Activated CD4-positive, alpha-beta T cell treated with anti-CD3 and anti-CD28 coated beads, Interleukin-2, amount 50 U/mL, for 4 hours (primary cell): Measurements from ENCODE around the gene TMEM138.

Experiments used
- DNase-seq, 2 experiments: peaks; one replicate each; pipeline ENCODE4 v3.0.0-alpha.2; 2020

Gene TMEM138

DNA sequence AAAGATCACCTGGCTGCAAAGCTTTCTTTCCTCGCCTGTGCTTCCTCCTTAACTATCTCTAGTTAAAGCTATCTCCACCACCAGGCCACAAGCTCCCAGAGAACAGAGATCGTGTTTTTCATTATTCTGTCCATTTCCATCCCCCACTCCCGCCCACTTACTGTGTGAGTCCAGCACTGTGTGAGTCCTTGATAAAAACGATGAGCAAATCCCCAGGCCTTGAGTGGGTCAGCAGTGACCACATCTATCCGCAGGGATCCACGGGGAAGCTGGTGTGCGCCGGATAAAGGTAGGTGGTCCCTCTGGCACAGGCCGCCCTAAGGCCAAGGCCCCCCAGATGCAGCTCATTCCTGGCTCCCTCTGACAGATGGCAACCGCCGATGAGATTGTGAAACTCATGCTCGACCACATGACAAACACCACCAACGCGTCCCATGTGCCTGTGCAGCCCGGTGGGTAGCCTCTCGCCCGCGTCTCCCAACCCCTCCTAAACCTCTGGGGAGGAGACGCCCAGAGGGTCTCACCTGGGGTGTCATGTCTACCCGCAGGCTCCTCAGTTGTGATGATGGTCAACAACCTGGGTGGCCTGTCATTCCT lies 19.9 kb upstream of the TMEM138 start:
- DNase-seq: no peak

DNA sequence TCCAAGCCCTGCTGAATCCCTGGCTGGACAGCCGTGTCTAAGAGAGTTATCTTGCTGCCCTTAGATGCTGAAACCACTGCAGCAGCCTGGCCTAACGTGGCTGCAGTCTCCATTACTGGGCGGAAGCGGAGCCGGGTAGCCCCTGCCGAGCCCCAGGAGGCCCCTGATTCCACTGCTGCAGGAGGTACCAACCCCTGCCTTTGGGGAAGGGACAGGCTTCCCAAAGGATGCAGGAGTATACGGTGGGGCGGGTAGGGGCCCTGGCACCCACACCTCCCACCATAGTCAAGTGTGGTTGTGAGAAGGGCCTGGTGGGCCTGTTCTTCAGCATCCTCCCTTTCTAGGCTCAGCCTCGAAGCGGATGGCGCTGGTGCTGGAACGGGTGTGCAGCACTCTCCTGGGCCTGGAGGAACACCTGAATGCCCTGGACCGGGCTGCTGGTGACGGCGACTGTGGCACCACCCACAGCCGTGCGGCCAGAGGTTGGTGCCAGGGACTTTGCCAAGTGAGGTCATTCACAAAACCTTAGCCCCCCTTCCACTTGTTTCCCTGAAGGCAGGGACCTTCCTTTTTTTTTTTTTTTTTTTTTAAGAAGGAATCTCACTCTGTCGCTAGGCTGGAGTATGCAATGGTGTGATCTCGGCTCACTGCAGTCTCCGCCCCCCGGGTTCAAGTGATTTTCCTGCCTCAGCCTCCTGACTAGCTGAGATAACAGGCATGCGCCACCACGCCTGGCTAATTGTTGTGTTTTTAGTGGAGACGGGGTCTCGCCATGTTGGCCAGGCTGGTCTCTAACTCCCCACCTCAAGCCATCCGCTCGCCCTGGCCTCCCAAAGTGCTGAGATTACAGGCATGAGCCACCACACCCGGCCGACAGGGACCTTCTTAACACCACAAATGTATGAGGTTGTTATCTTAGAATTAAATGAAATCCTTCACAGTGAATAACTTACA lies 18.1 kb upstream of the TMEM138 start:
- no peak for DNase-seq

DNA sequence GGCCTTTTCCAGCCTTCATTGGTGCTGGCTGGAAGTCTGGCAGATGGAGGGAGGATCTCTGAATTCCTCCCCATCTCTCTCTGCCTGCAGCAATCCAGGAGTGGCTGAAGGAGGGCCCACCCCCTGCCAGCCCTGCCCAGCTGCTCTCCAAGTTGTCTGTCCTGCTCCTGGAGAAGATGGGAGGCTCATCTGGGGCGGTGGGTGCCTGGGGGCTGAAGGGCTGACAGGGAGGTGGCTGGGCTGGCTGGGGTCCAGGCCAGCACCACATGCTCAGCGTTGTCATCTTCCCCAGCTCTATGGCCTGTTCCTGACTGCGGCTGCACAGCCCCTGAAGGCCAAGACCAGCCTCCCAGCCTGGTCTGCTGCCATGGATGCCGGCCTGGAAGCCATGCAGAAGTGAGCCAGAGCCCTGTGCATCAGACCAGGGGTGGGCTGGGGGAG lies 17.0 kb upstream of the TMEM138 start:
- DNase-seq: no peak

DNA sequence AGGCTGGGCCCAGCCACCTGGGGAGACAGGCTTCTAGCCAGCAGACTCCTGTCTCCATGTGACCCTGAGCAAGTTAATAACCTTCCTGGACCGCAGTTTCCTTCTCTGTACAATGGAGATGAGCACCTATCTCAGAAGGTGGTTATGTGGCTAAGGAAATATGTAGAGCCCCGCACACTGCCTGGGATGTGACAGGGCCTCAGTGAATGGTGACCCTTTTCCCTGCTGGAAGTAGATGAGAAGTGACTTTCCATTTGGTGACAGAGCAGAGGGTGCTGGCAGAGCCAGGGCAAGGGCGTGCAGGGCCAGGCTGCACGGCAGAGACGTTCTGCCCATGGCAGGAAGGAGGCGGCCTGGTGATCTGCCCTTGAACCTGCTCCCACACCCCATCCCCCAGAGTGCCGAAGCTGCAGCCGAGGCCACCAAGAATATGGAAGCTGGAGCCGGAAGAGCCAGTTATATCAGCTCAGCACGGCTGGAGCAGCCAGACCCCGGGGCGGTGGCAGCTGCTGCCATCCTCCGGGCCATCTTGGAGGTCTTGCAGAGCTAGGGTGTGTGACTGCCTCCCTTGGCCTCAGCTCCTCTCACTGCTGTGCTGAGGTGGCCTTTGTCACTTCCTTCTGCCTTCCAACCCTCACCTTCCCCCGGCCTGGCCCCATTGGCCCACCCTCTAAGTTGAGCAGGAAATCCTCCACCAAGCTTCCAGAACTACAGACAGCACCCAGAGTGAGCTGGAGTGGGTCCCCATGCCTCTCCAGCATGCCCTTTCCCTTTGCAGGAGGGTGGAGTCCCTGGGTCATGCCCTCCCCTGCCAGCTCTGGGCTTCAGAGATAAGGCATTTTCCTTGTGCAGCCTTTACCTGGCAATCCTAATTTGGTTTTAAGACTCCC lies 16.0 kb upstream of the TMEM138 start:
- no peak for DNase-seq

DNA sequence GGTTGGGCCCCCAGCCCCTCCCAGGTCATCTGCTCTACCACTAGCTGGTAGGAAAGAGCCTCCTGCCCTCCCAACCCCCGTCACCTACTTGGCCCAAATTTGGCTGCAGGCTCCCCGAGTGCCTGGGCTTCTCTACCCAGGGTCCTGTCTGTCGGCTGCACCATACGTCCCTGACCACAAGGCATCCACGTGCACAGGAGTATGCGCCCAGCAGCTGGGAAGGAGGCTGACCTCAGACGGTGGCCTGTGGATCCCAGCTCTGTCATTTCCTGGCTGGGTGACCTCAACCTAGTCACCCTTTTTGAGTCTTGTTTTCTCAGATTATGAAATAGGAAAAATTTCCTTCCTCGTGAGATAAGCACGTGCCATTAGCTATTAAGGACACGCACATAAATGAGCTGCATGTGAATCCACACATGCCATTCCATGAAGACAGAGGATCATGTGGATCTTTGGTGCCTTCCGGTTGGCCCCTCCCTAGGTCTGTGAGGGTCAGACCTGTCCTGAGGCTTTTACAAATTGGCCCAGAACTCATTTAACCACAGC lies 14.2 kb upstream of the TMEM138 start:
- DNase-seq: no peak

DNA sequence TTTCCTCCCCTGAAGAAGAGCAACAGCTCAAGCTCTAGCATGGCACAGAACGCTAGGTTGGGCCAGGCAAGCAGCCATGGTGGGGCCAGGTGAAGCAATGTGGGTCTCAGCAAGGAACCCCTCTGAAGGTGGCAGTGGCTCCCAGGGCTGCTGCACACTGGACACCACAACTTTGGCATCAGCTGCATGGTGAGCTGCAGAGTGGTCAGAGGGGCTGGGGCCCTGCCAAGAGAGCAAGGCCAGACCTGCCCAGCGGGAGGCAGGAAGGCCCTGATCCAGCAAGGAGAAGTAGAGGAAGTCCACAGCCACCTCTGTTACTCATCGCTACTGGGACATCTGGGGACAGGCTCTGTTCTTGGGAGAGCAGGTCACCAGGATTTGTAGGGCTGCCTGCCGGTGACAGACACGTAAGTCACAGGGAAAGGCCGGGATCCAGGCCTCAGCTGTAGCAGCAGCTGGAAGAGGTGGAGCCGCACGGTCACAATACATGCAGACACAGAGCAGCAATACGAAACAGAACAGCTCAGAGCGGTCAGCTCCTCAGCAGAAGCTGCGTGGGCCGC lies 12.9 kb upstream of the TMEM138 start:
- DNase-seq: no peak

DNA sequence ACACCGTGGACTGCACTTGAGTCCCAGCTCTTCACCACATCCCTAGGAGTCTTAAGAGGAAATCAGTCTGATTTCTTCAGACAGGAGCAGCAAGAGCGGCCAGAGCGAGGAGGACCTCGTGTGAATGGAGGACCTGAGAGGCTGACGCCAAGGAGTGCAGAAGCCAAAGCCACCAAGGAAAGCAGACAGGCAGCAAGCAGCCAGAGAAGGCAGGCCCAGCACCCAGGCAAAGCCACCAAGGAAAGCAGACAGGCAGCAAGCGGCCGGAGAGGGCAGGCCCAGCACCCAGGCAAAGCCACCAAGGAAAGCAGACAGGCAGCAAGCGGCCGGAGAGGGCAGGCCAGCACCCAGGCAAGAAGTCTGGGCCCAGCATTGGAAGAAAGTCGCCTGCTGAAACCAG lies 12.3 kb upstream of the TMEM138 start:
- DNase-seq: no peak

DNA sequence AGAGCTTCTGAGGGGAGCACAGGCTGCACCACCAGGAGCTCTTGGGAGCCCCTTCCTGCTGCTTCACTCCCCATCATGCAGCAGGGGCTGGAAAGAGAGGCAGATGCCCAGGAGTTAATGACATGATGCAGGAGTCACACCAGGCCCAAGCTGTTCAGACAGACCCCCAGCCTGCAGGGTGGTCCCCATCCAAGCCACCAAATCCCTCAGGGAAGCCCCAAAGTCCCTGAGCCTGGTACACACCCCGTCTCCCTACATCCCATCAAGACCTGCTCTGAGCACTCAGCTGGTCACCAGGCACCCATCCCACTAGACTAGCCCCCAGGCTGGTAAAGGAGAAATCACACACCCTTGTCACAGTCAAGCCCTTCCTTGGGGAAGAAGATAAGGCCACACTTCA lies 11.8 kb upstream of the TMEM138 start:
- DNase-seq: no peak

DNA sequence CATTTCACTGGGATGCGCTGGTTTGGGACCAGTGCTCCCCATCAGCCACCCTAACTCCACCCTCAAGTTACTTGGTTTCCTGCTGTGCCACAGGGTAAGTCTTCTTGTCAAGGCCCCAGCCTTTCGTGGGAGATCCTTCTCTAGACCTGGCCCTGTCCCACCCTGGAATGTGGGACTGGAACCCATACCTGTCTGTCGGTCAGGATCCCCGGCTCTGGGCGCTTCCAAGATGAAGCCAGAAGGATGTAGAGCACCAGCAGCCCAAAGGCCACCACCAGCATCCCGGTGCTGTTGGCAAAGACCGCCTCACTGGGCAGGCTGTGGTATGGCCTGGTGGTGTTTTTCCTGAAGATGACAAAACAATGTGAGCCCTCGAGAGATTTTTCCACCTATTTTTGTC lies 11.4 kb upstream of the TMEM138 start:
- no peak for DNase-seq

DNA sequence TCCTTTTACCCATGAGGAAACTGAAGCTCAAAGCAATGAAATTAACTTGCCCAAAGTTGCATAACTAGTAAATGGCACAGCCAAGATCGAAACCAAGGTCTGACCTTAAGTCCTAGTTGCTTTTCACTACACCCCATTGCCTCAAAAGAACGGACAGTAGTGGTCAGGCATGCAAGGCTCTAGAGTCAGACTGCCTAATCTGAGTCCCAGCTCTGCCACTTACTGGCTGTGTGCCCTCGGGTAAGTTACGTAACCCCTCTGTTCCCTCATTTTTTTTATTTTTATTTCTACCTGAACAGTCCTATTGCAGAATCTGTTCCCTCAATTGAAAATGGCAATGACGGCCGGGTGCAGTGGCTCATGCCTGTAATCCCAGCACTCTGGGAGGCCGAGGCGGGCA lies 10.1 kb upstream of the TMEM138 start:
- no peak for DNase-seq

DNA sequence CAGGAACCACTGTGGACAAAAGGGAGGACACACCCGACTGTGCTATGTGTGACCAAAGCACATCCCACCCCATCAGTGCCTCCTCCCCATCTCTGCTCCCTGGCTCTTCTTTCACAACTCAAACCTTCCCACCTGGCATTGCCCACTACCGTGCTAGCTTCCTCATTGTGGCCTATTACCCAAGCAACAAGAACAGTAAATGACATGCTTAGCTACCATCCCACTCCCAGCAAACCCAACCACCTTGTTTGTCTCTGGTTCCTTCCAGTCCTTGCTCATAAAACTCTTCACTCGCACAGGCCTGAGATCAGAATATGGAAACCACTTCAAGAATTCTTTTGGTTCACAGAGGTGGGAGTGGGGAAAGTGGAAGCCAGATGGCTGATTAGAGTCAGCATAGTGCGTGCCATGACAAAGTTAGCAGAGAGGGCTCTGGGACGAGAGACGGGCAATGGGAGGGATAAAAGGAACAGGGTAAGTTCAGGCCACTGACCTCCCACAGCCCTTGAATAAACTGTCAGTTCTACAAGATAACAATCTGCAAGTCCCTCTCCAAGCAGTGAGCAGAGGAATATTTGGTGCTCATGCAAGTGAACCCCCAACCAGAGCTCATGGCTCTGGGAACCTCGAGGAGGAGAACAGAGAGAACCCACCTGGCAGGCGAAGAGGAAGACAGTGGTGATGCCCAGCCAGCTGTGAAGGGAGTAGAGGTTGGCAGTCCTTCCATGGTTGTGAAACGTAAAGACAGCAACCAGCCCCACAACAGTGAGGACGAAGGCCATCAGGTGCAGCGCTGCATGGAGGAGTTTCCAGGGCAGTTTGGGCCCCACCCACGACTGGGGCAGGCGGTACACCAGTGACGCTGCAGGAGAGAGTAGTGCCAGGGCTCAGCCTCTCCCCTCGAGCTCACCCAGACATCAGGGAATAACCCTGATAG lies 8.8 kb upstream of the TMEM138 start:
- no peak for DNase-seq

DNA sequence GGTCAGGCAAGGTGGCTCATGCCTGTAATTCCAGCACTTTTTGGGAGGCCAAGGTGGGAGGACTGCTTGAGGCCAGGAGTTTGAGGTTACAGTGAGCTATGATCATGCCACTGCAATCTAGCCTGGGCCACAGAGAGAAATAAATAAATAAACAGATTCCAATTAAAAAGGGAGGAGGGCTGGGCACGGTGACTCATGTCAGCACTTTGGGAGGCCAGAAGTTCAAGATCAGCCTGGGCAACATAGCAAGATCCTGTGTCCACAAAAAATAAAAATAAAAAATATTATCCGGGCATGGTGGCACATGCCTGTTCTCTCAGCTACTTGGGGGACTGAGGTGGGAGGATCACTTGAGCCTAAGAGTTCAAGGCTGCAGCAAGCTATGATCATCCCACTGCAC lies 8.0 kb upstream of the TMEM138 start:
- no peak for DNase-seq

DNA sequence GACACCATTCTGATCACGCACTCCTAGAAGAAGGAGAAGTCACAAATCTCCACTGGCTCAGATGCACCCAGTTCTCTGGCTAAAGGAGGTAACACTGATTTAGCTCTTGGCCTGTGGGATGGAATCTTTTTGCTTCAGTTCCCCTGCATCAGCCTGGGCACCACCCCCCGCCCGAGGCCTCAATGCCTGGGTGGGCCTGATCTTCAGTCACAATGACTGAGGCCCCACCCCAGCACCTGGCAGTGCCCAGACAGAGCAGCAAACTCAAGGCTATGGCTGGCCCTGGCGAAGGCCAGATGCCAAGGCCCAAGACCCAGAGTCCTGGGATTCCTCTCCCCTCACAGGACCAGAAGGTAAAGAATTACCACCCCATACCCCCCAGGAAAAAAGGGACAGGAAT lies 5.5 kb upstream of the TMEM138 start:
- DNase-seq: no peak

DNA sequence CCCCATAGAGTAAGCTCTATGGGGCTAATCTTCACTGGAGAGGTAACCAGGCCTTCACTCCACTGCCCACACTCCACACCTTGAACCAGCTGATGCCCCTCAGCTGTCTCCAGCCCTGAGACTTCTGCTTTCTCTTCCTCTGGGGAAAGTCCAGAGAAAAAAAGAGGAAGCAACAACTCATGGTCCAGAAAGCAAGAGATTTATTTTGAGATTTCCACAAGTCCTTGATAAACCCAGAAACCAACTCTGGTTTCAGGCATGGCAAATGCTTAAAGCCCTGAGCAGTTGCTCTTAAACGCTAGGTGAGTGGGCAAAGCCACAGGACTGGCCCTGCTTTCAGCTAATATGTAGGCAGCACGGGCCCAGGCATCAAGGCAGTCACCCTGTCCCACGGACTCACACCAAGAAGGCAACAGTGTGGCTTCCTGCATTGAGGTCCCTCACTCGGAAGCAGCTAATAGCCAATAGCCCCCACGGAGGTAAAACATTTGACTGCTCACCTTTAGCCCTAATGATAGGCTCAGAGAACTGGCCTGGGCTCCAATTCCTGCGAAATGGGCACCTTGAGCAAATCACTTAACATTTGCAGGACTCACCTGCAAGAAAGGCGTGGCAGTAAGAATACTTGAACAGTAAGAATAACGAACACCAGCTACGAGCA lies 4.8 kb upstream of the TMEM138 start:
- DNase-seq: no peak

DNA sequence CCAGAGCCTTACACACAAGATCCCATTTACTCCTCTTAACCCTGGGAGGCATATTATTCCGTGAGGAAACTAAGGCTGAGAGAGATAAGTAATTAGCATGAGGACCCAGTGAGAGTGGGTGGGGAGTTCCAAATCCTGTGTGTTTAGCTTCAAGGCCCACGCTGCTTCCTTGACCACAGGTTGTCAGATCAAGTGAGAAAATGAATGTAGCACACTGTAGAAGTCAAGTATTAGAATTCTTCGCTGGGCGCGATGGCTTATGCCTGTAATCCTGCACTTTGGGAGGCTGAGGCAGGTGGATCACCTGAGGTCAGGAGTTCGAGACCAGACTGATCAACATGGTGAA lies 4.3 kb upstream of the TMEM138 start:
- DNase-seq: no peak

DNA sequence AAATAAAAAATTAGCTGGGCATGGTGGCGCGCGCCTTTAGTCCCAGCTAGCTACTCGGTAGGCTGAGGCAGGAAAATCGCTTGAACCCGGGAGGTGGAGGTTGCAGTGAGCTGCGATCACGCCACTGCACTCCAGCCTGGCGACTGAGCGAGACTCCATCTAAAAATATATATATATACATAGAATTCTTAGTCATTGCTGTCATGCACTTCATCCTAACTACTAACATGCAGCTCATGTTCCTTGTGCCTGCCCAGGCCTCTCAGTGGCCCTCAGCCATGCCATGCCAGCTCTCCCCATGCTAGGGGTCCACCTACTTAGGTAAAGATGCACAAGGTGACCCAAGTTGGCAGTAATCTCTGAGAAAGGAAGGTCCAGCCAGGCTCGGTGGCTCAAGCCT lies 3.6 kb upstream of the TMEM138 start:
- DNase-seq: no peak

DNA sequence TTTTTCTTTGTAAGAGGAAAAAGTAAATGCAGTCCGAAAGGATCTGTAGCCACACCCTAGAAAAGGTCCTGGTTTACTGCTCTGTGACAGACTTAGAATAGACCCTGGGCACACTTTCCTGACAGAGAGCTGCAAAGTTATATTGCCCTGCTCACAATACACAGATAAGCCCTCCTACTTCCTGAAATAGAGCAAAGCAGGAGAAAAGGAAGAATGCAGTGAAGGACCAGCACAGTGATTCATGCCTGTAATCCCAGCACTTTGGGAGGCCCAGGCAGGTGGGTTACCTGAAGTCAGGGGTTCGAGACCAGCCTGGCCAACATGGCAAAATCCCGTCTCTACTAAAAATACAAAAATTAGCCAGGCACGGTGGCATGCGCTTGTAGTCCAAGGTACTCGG lies 2.7 kb upstream of the TMEM138 start:
- no peak for DNase-seq

DNA sequence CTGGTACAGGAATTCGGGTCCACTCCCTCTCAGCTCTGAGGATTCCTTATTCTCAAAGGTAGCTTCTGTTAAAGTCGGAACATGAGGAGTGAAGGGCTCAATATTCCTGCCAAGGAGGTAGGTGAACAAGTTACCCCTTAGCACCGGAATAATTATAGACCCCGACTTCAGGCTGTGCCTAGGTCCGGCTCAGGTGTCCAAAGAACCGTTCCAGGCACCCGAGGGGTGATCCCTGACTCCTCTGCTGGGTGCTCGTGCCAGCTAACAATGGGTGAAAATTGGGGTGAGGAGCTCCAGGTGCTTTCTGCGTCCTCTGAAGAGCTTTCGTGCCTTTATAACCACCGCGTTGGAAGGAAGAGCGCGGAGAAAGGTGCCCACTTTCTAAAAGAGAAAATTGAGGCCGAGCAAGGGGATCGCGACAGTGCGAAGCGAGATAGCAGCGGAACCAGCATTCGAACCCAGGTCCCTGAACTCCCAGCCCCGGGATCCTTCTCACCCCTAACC lies 885 bp upstream of the TMEM138 start:
- DNase-seq: no peak

DNA sequence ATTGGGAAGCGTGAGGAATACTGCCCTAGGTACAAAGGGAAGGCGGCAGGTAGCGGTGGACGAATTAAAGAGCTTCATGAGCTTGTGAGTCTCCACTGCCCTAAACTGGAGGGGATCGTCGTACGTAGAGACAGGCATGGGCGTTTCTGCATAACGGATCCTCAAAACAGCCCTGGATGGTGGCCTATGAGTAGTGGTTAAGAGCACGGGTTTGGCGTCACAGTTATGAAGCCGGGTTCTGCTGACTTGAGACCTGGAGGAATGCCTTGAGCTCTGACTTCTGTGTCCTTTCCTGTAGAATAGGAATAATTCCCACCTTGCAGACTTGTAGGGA lies 335 bp downstream of the TMEM138 start:
- peak; percentile 10 to 22 for DNase-seq

DNA sequence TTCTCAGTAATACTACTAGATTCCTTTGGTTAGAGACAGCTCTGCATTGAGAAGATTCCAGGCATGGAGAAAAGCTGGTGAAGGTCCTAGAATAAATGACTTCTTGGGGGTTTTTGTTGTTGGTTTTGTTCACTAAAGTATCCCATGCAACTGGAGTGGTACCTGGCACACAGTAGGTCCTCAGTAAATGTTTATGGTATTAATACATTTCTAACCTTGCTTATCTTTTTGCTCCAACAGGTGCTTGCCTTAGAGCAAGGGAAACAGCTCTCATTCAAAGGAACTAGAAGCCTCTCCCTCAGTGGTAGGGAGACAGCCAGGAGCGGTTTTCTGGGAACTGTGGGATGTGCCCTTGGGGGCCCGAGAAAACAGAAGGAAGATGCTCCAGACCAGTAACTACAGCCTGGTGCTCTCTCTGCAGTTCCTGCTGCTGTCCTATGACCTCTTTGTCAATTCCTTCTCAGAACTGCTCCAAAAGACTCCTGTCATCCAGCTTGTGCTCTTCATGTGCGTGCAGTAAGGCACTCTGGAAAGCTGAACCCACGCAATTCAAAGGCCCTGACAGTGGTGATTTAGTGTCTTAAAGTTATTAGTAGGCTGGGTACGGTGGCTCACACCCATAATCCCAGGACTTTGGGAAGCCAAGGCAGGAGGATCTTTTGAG lies 2.0 kb downstream of the TMEM138 start:
- DNase-seq: no peak

DNA sequence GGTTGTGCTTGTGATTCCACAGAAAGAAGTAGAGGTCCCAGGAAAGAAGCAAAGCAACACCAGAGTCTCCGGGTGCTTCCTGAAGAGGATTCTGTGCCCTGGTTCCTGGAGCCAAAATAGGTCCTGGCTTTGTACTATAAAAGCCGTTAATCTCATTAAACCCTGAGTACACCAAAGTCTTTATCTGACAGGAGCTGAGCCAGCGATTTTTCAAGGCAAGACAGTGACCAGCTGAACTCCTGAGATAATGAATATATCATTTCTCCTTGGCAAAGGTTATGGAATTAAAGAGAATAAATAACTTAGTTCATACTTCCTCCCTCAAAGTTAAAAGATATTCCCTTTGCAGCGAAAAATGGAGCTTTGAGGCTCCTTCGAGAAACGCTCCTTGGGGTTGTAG lies 5.2 kb downstream of the TMEM138 start:
- DNase-seq: no peak
